ENCODE results near the gene RPS5.

The RPS5 gene

GRCh38 chr19:58396691-58397532 lies 9.8 kb downstream of the RPS5 start:
- Histone ChIP-seq H3K4me3 (ENCODE audit: low read depth in 1 of 2, low read length in 2 of 2) (no peak overlapping the region), H3K9ac (ENCODE audit: low read depth, low read length) (no peak overlapping the region), H3K79me2 (ENCODE audit: insufficient read depth, low read length) (peaks cover 9% of the 10 kb centered on the region; the same call in 1 of the 2 replicates), H3K9me3 (ENCODE audit: insufficient read depth, low read length, severe bottlenecking) (no peaks in the 10 kb centered on the region), H2AFZ (ENCODE audit: low read depth, low read length) (no peak overlapping the region), H3K27ac (ENCODE audit: low read length) (no peak overlapping the region), H3K36me3 (ENCODE audit: insufficient read depth, low read length) (peaks cover 40% of the 10 kb centered on the region), H4K20me1 (ENCODE audit: insufficient read depth, low read length) (peaks cover 33% of the 10 kb centered on the region), H3K27me3 (ENCODE audit: insufficient read depth, low read length, poor library complexity) (no peaks in the 10 kb centered on the region), H3K4me2 (ENCODE audit: insufficient read depth, low read length) (no peak overlapping the region), H3K4me1 (ENCODE audit: insufficient read depth, low read length) (peaks cover 12% of the 10 kb centered on the region)
- ATAC-seq (ENCODE audit: insufficient read depth, low read depth), result no peak
- TF ChIP-seq CTCF (IDR thresholded peaks at IDR 0.05; ENCODE audit: borderline replicate concordance, extremely low read depth, low read length, poor library complexity, severe bottlenecking) (no peak), EZH2 (IDR thresholded peaks at IDR 0.05; ENCODE audit: borderline replicate concordance, low read depth, low read length, severe bottlenecking) (no peak)
- DNase-seq, result no peak

GRCh38 chr19:58397533-58398037 lies 10.5 kb downstream of the RPS5 start:
- Histone ChIP-seq H3K36me3 (ENCODE audit: insufficient read depth, low read length) (peaks cover 34% of the 10 kb centered on the region), H3K4me3 (ENCODE audit: low read depth in 1 of 2, low read length in 2 of 2) (no peak overlapping the region), H3K9ac (ENCODE audit: low read depth, low read length) (no peak overlapping the region), H4K20me1 (ENCODE audit: insufficient read depth, low read length) (peaks cover 30% of the 10 kb centered on the region), H3K4me1 (ENCODE audit: insufficient read depth, low read length) (peaks cover 19% of the 10 kb centered on the region), H3K4me2 (ENCODE audit: insufficient read depth, low read length) (no peak overlapping the region), H3K79me2 (ENCODE audit: insufficient read depth, low read length) (peaks cover 8% of the 10 kb centered on the region; the same call in 1 of the 2 replicates), H2AFZ (ENCODE audit: low read depth, low read length) (no peak overlapping the region), H3K27ac (ENCODE audit: low read length) (no peak overlapping the region), H3K27me3 (ENCODE audit: insufficient read depth, low read length, poor library complexity) (no peaks in the 10 kb centered on the region), H3K9me3 (ENCODE audit: insufficient read depth, low read length, severe bottlenecking) (no peaks in the 10 kb centered on the region)
- TF ChIP-seq EZH2 (IDR thresholded peaks at IDR 0.05; ENCODE audit: borderline replicate concordance, low read depth, low read length, severe bottlenecking) (no peak), CTCF (IDR thresholded peaks at IDR 0.05; ENCODE audit: borderline replicate concordance, extremely low read depth, low read length, poor library complexity, severe bottlenecking) (no peak)
- DNase-seq, result peak; percentile 16
- ATAC-seq (ENCODE audit: insufficient read depth, low read depth), result no peak

- DNase-seq (no peak), ATAC-seq (ENCODE audit: insufficient read depth, low read depth) (no peak)
- TF ChIP-seq EZH2 (IDR thresholded peaks at IDR 0.05; ENCODE audit: borderline replicate concordance, low read depth, low read length, severe bottlenecking), result no peak
- no peak for TF ChIP-seq CTCF (IDR thresholded peaks at IDR 0.05; ENCODE audit: borderline replicate concordance, extremely low read depth, low read length, poor library complexity, severe bottlenecking)
- Histone ChIP-seq H3K4me3 (ENCODE audit: low read depth in 1 of 2, low read length in 2 of 2) (no peak overlapping the region), H3K27ac (ENCODE audit: low read length) (no peak overlapping the region), H3K27me3 (ENCODE audit: insufficient read depth, low read length, poor library complexity) (no peaks in the 10 kb centered on the region), H3K9ac (ENCODE audit: low read depth, low read length) (no peak overlapping the region), H3K4me1 (ENCODE audit: insufficient read depth, low read length) (peaks cover 22% of the 10 kb centered on the region), H2AFZ (ENCODE audit: low read depth, low read length) (no peak overlapping the region), H4K20me1 (ENCODE audit: insufficient read depth, low read length) (peaks cover 24% of the 10 kb centered on the region), H3K79me2 (ENCODE audit: insufficient read depth, low read length) (peaks cover 3% of the 10 kb centered on the region; the same call in 1 of the 2 replicates), H3K9me3 (ENCODE audit: insufficient read depth, low read length, severe bottlenecking) (no peaks in the 10 kb centered on the region), H3K4me2 (ENCODE audit: insufficient read depth, low read length) (no peak overlapping the region), H3K36me3 (ENCODE audit: insufficient read depth, low read length) (peaks cover 28% of the 10 kb centered on the region)
Observed at GRCh38 chr19:58398087-58398486, 11.0 kb downstream of the RPS5 start.
